Measurements from ENCODE around the gene FAM53B.

- TF ChIP-seq EZH2phosphoT487 (IDR thresholded peaks at IDR 0.05; ENCODE audit: borderline replicate concordance, low read depth, low read length) (no peak), CTCF (conservative IDR thresholded peaks at IDR 0.05; ENCODE audit: low read length) (no peak)
Observed at GRCh38 chr10:124696446-124697392, 47.5 kb downstream of the FAM53B start.
